ENCODE measurements around the gene MYL11. TPM values are rescaled to one million over a fixed set of nuclear protein-coding genes. Genes with fewer than 3 reads are reported as not detected.
A peak's percentile ranks its signal among the peaks of the same experiment; 100 is the strongest.

MYL11 gene
- total RNA-seq, 1 donor from 2014 or later: not detected

DNA sequence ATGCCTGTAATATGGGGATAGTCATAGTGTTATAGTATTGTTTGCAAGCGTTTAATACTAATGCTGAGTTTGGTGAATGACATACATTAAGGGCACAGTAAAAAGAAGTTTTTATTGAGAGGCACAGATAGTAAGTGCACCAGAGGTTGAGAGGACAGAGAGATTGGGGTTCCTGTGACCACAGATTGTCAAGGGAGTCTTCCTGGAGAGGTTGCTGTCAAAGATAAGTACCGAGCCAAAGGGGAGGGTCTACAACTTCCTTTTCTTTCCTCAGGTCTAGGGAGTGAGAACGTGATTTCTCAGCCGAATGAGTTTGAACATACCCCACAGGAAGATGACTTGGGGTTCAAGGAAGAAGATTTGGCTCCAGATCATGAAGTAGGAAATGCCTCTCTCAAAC, 22.5 kb downstream of the MYL11 start:
- no peak for DNase-seq

DNA sequence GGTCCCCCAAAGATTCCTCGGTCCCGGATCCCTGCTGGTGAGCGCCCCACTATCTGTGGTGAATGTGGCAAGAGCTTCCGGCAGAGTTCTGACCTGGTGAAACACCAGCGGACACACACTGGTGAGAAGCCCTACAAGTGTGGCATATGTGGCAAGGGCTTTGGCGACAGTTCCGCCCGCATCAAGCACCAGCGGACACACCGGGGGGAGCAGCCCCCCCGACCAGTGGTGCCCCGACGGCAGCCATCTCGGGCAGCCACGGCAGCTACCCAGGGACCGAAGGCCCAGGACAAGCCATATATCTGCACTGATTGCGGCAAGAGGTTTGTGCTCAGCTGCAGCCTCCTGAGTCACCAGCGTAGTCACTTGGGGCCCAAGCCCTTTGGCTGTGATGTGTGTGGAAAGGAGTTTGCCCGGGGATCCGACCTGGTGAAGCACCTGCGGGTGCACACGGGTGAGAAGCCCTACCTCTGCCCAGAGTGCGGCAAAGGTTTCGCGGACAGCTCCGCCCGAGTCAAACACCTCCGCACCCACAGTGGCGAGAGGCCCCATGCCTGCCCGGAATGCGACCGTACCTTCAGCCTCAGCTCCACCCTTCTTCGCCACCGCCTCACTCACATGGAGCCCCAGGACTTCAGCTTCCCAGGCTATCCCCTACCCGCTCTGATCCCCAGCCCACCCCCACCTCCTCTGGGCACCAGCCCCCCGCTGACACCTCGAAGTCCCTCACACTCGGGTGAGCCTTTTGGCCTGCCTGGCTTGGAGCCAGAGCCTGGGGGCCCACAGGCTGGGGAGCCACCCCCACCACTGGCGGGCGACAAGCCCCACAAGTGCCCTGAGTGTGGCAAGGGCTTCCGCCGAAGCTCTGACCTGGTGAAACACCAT, 23.4 kb downstream of the MYL11 start:
- DNase-seq: no peak

DNA sequence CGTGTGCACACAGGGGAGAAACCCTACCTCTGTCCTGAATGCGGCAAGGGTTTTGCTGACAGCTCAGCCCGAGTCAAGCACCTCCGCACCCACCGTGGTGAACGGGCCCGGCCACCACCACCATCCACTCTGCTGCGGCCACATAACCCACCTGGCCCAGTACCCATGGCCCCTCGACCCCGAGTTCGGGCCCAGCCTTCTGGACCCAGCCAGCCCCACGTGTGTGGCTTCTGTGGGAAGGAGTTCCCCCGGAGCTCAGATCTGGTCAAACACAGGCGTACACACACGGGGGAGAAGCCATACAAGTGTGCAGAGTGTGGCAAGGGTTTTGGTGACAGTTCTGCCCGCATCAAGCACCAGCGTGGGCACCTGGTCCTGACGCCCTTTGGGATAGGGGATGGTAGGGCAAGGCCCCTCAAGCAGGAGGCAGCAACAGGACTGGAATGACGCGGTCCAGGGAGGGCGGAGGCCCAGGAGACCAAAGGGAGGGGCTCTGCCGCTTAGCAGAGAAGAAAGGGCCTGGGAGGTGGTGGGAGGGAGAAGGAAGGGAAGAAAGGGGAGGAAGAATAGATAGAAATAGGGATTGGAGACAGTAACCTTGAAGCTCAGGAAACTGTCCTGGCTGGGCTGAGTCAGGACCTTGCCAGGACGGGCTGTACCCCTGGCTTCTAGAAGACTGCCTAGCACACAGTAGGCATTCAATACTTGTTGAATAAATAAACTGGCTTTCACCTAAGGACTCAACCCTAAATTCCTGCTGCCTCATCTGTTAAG, 24.2 kb downstream of the MYL11 start:
- no peak for DNase-seq

DNA sequence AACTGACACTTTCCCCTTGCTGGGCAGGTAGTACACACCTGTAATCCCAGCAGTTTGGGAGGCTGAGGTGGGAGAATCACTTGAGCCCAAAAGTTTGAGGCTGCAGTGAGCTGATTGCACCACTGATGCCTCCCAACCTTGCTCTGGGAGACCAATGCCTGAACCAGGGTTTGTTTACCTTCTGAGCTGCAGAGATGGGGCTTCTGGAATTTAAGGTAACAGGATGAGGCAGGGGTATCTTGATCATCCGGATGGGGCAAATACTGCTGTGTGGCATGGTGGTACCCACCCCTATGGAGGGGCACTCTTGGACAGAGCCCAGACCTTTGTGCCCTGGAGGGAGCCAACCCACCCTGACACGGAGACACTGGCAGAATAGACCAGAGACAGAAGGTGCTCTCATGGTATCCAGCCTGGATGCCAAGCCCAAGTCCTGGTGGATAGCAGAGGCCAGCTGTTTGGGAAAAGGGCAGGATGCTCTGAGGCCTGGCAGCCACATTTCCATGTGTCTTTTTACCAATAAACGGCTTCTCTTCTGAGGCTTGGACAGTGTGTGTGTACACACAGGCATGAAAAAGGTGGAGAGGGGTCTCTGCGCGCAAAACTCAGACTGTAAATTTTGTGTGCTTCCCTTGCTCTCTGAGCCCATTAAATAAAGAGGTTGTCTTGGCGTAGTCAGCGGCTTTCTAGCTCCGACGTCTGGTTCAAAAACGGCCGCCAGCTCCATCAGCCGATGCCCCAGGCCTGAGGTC, 25.0 kb downstream of the MYL11 start:
- no peak for DNase-seq

DNA sequence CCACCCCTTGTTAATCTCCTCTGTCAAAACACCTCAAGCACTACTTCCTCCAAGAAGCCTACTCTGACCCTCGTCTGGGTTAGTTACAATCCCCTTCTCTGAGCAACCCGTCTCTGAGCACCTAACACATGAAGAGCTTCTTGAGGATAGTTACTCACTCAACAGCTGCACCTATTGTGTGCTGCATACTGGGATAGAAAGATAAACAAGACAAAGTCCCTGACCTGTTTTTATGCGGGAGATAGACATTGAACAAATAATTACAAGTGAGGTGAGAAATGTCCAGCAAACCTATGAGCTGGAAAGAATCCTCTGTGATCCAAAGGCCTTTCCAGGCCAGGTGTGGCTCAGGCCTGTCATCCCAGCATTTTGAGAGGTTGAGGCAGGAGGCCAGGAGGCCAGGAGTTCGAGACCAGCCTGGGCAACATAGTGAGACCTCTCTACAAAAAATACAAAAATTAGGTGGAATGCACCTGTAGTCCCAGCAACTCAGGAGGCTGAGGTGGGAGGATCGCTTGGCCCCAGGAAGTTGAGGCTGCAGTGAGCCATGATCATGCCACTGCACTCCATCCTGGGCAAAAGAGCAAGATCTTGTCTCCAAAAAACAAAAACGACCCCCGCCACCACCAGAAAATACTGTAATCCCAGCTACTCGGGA, 27.3 kb downstream of the MYL11 start:
- no peak for DNase-seq

DNA sequence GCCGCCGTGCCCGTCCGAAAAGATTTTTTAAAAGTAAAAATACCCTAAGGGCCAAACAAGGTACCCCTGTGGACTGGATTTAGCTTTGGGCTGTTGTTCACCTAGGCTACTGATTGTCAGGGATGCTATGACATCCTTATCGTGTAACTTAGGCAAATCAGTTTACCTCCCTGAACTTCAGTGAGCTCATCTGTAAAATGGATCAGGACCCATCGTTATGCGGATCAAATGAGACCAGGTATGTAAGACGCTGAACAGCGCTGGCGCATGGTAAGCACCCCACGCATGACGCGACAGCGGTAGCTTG, 32.1 kb downstream of the MYL11 start:
- DNase-seq: no peak

DNA sequence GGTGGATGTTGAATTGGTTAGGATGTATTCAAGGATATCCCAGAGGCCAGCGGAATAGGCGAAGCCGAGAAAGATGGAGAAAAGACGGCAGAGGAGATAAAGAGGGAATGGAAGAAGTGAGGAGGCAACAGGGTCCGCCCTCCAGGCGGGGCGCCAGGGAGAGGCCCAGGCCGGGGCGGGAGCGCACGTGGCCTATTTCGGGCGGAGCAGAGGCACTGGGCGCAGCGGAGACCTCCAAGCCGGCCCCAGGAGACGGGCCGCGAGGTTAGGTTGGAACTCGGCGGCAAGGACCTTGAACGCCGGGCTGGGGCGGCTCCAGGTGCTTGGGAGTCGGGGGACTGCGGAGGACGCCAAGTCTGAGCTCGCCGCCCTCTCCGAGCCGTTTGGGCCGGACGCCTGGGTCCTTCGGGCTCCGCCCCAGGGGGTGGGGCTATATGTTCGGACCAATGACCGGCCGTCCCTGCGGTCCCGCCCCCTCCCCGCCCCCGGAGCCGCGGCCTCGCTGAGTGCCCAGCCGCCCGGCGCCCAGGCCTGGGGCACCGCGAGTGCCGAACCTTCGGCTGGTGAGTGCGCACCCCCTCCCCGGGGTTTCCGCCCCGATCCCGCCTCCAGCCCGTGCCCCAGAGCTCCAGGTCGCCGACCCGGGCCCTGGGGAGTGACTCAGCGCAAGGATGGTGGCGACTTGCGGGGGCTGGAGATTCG, 32.7 kb downstream of the MYL11 start, which contains the start of gene ZNF771:
TSS of gene ZNF771 (plus strand) at position 505 of the 702 bp plus-strand sequence. CDS start 448 bp downstream, outside the sequence.
- DNase-seq: peak; percentile 84

DNA sequence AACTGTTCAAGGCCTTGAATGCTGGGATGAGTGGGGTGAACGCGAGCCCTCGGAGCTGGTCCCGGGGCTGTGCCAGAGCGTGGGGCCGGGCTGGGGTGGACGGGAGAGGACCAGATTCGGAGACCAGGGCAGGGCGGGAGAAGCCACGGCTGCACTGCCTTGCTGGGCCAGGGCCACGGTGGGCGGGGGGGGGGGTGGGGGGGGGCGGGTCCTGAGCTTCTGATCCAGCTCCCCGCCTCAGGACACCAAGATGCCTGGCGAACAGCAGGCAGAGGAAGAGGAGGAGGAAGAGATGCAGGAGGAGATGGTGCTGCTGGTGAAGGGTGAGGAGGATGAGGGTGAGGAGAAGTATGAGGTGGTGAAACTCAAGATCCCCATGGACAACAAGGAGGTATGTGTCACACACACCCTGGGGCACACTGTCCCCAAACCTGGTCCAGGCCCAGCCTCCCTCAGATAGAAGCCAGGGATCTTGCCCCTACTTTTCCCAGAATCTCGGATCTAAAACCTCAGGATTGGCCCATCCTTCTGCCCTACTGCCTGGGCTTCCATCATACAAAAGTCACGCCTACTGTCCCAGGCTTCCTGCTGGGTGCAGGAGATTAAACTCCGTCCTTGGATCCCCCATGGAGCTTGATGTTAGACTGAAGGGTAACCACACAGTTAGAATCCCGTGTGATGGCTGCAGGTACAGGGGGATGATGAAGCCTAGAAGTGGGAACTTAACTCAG, 33.4 kb downstream of the MYL11 start:
- DNase-seq: no peak

DNA sequence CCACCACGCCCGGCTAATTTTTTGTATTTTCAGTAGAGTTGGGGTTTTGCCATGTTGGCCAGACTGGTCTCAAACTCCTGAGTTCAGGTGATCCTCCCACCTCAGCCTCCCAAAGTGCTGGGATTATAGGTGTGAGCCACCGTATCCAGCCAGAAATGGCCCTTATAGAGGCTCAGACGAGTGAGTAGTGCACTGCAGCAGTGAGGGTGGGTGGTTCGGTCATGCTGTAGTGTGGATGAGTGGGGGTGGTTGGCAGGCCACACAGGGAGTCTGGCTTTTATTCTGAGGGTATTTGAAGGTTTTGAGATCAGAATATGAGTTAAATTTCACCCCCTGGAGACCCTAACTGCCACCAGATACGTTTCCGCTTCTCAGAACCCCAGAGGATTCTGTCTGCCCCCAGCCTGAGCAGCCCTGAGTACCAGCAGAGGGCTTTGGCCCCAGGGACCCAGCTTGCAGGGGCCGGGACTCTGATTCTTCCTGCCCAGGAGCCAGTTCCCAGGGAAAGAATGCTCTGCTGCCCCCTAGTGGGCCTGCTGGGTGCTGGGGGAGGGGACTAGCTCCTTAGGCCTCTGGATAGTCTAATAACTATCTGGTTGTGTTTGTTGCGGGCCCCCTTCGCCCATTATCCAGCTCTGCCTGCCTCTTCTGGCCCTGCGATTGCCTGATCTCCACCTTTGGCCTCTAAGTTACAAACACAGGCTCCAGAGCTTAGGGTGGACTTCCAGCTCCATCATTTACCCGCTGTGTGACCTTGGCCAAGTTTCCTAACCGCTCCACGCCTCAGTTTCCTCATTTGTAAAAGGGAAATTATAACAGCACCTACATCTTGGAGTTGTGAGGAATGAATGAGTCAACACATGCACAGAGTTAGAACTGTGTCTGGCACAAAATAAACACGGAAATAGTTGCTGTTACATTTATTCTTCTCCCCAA, 34.8 kb downstream of the MYL11 start:
- peak; percentile 94 for DNase-seq

DNA sequence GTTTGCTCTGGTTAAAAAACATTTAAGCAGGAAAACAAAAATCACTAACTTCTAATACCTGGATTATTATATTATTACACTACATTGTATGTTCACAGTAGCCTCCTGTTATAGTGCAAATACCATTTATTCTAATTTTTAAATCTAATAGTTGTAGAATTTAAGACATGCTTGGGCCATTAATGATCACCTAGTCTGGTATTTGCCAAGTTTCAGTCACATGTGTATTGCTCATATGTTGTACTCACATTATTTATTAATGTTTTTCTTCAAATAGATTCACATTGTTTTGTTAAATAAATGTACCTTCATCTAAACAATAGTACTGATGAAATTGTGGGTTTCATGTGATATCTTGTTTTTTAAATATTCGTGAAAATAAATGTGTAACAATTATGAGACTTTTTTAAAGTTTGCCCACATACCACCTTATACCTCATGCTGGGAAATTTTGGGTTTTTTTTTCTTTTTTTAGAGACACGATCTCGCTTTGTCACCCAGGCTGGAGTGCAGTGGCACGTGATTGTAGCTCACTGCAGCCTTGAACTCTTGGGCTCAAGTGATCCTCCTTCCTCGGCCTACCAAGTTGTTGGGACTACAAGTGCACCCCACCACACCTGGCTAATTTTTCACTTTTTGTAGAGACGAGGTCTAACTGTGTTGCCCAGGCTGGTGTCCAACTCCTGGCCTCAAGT, 38.7 kb downstream of the MYL11 start:
- no peak for DNase-seq

DNA sequence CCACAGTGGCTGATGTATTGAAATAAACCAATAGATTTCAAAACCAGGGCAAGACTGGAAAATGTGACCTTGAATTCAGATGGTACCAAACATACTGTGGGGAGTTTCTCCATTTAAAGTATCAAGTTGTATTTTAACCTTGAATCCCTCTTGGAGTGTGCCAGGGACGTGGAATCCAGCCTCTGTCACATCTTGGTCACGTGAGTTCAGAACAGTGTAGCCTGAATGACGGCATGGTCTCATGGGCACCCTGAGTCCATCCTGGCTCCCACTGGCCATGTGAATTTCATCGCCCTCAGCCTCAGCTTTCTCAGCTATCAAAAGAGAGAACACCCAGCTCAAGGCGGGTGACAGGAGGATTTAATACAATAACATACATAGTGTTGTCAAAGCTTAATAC, 39.6 kb downstream of the MYL11 start:
- no peak for DNase-seq

DNA sequence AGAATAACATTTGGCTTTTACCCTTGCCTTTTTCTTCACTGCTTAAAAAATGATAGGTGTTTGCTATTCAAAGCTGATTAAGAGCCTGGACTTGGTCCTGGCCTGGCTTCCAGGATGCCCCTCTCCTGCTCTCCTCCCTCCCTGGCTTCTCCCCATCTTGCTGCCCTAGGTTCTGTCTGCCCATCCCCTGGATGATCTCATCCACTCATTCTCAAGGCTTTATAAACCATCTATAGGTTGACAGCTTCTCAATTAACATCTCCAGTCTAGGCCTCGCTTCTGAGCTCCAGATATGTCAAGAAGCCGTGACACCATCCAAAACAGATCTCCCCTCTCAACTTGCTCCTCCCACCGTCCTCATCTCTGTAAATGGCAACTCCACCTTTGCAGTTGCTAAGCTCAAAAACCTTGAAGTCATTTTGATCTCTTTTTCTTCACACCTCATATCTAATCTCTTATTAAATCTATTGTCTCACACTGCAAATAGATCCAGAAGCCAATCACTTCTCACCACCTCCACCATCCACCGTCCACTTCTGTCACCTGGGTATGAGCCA, 41.5 kb downstream of the MYL11 start:
- no peak for DNase-seq

DNA sequence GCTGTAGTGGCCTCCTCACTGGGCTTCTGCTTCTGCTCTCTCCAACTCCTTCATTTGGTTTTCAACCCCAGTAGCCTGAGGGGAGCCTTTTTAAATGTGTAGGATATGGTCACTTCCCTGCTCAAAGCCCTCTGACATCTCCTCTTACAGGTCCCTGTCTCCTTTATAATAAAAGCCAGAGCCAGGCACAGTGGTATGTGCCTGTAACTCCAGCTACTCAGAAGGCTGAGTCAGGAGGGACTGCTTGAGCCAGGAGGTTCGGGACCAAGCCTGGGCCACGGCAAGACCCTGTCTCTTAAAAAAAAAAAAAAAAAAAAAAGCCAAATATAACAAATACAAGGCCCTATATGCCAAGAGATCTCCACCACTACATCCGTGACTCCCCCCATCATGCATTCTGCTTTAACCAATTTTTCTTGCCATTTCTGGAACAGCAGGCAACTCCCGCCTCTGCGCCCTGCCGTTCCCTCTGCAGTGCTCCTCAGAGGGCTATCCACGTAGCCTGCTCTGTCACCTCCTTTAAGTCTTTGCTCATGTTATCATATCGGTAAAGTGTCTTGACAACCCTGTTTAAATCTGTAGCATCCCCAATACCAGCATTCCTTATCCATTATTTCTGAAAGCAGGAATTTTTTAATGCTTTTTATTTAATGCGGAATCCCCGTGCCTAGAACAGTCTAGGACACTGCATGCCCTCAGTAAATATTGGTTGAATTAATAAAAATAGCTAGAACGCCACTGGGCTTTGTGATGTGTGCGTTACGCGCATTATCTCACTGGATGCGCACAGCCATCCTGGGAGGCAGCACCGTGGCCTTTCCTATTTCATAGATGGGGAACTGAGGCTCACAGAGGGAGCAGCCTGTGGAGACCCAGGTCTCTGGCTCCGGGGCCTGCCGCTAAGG, 42.3 kb downstream of the MYL11 start:
- DNase-seq: no peak

DNA sequence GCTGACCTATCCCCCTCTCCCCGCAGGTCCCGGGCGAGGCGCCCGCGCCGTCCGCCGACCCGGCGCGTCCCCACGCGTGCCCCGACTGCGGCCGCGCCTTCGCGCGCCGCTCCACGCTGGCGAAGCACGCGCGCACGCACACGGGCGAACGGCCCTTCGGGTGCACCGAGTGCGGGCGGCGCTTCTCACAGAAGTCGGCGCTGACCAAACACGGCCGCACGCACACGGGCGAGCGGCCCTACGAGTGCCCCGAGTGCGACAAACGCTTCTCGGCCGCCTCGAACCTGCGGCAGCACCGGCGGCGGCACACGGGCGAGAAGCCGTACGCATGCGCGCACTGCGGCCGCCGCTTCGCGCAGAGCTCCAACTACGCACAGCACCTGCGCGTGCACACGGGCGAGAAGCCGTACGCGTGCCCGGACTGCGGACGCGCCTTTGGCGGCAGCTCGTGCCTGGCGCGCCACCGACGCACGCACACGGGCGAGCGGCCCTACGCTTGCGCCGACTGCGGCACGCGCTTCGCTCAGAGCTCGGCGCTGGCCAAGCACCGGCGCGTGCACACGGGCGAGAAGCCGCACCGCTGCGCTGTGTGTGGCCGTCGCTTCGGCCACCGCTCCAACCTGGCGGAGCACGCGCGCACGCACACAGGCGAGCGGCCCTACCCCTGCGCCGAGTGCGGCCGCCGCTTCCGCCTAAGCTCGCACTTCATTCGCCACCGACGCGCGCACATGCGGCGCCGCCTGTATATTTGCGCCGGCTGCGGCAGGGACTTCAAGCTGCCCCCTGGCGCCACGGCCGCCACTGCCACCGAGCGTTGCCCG, 43.1 kb downstream of the MYL11 start:
- peak; percentile 98 for DNase-seq

DNA sequence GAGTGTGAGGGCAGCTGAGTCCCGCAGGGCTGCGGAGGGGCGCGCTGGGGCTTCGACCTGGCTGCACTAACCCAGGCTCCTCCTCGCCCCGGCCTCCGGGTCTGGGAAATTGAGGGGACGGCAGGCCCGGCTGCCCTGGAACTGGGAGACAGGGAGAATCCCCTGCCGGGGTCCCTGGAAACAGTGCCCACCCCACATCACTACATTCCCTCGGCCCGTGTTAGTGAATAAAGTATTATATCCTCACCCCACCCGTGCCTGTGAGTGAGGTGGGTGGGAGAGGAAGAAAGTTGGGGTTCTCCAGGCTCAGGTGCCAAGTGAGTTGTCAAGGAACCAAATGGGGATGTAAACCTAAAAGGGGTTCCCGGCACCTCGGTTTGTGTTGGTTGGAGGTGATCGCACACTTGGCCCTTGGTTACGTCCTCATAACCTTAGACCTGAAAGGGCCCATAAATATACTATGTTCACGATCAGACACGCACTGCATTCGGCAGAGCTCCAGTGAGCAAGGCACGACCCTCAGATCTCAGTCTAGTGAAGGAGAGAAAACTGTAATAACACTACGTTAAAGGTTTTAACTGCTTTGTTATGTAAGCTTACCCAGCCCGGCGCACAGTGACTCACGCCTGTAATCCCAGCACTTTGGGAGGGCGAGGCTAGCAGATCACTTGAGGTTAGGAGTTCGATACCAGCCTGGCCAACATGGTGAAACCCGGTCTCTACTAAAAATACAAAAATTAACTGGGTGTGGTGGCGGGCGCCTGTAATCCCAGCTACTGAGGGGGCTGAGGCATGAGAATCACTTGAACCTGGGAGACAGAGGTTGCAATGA, 44.0 kb downstream of the MYL11 start:
- DNase-seq: no peak

DNA sequence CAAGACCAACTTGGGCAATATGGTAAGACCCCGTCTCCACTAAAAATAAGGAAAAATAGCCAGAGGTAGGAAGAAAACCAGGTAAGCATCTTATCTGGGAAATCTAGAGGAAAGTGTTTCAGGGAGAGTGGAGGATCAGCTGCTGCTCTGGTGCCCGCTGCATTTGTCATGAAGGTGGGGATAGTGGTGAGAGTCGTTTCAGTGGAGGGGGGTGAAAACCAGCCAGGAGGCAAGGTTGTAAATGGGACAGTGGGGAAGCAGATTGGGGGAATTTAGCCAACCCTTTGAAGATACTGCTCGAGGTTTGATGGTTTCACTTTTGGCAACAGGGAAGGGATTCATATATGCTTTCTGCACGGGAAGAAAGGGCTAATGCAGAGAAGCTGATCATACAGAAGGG, 46.4 kb downstream of the MYL11 start:
- DNase-seq: no peak
